H1 (cell line): ENCODE results near the gene AFF2. TPM values are rescaled to one million over a fixed set of nuclear protein-coding genes. Genes with fewer than 3 reads are reported as not detected.

Source experiments
- CTCF ChIA-PET: fragments of 300-600 bp; sonication (Branson Sonifier 250); formaldehyde crosslinking; loops from one replicate; lab custom pipeline; 2021; ENCODE audit not compliant: partially characterized antibody; lab: Charles Lee
- POLR2A ChIA-PET: fragments of 300-600 bp; sonication (Branson Sonifier 250); formaldehyde crosslinking; loops from one replicate; lab custom pipeline; 2021; ENCODE audit warnings: inconsistent platforms; ENCODE audit not compliant: partially characterized antibody; lab: Charles Lee
- DNase-seq, 2 experiments: peaks; one replicate each; pipeline versions ENCODE4 v3.0.0 to v3.0.0-alpha.2; 2010 to 2022; ENCODE audit warnings: low spot score in 2 of 2, low read depth in 1 of 2, mixed read lengths in 1 of 2
- FAIRE-seq: peaks from 2 replicates; lab custom pipeline; 2011; peaks lifted over from hg19 to GRCh38; lab: Jason Lieb, UNC
- H2AFZ ChIP-seq: 2 replicates; pipeline ENCODE4 v1.8.1; 2012; ENCODE audit warnings: low read length, inconsistent platforms
- H2AK5ac ChIP-seq: 2 replicates; pipeline ENCODE4 v1.6.1; 2013; ENCODE audit warnings: low read depth, low read length
- H2BK120ac ChIP-seq: replicated peaks from 2 replicates; pipeline ENCODE3; 2013; ENCODE audit warnings: low read depth, low read length, inconsistent platforms
- H2BK12ac ChIP-seq: 2 replicates; pipeline ENCODE4 v1.6.1; 2013; ENCODE audit warnings: low read depth, low read length
- H2BK15ac ChIP-seq: 2 replicates; pipeline ENCODE4 v1.6.1; 2013; ENCODE audit warnings: low read length
- H2BK20ac ChIP-seq: 2 replicates; pipeline ENCODE4 v1.6.1; 2013; ENCODE audit warnings: low read length
- H2BK5ac ChIP-seq: 2 replicates; pipeline ENCODE4 v1.6.1; 2013; ENCODE audit warnings: low read depth, low read length
- H3K14ac ChIP-seq: 2 replicates; pipeline ENCODE4 v1.6.1; 2013; ENCODE audit warnings: inconsistent platforms; ENCODE audit not compliant: insufficient read length
- H3K18ac ChIP-seq: 2 replicates; pipeline ENCODE4 v1.6.1; 2013; ENCODE audit warnings: low read length; ENCODE audit errors: extremely low read depth
- H3K23ac ChIP-seq: 2 replicates; pipeline ENCODE4 v1.6.1; 2013; ENCODE audit warnings: inconsistent platforms; ENCODE audit not compliant: insufficient read length
- H3K23me2 ChIP-seq: 2 replicates; pipeline ENCODE4 v1.6.1; 2013; ENCODE audit warnings: low read depth, low read length
- H3K27ac ChIP-seq: 2 replicates; pipeline ENCODE4 v1.6.1; 2011; ENCODE audit warnings: low read depth, low read length, inconsistent platforms
- H3K27me3 ChIP-seq, 4 experiments: replicated peaks in 1 of 4; 1 replicate in 1 of 4; 2 replicates in 3 of 4; pipeline versions ENCODE4 v1.6.1 to v1.8.1; 2011 to 2013; ENCODE audit warnings: low read length in 3 of 4, mild to moderate bottlenecking in 3 of 4, inconsistent platforms in 2 of 4, mixed read lengths in 2 of 4, moderate library complexity in 1 of 4; ENCODE audit not compliant: control insufficient read depth in 3 of 4, insufficient read depth in 3 of 4; ENCODE audit errors: extremely low read depth in 1 of 4
- H3K36me3 ChIP-seq, 4 experiments: 2 replicates each; pipeline versions ENCODE4 v1.6.1 to v1.8.1; 2011 to 2013; ENCODE audit warnings: mild to moderate bottlenecking in 4 of 4, low read length in 3 of 4, moderate library complexity in 2 of 4, control low read depth in 1 of 4, inconsistent platforms in 1 of 4; ENCODE audit not compliant: insufficient read depth in 4 of 4, control insufficient read depth in 2 of 4
- H3K4ac ChIP-seq: replicated peaks from 2 replicates; pipeline ENCODE3; 2013; ENCODE audit warnings: low read length, low read depth, mixed read lengths, inconsistent platforms; ENCODE audit not compliant: insufficient read length
- H3K4me1 ChIP-seq, 4 experiments: replicated peaks in 1 of 4; 1 replicate in 1 of 4; 2 replicates in 3 of 4; pipeline versions ENCODE4 v1.6.1 to v1.8.1; 2011 to 2013; ENCODE audit warnings: low read length in 3 of 4, inconsistent platforms in 2 of 4, mixed read lengths in 1 of 4; ENCODE audit not compliant: insufficient read depth in 4 of 4, control insufficient read depth in 3 of 4
- H3K4me2 ChIP-seq, 2 experiments: 2 replicates each; pipeline versions ENCODE4 v1.6.1 to v1.8.1; 2011 to 2013; ENCODE audit warnings: low read depth in 2 of 2, low read length in 2 of 2, control low read depth in 1 of 2, inconsistent platforms in 1 of 2, mild to moderate bottlenecking in 1 of 2; ENCODE audit not compliant: insufficient read depth in 1 of 2
- H3K4me3 ChIP-seq, 4 experiments: fragments of 200-600, 300-600 bp in 1 of 4; sonication (generic), shearing (Covaris generic), sonication (Bioruptor Twin) in 1 of 4; 2 replicates each; pipeline versions ENCODE4 v1.5.1 to v1.8.1; 2011 to 2016; ENCODE audit warnings: low read length in 4 of 4, low read depth in 3 of 4, control low read depth in 2 of 4, inconsistent platforms in 2 of 4, mild to moderate bottlenecking in 2 of 4, mixed read lengths in 1 of 4, moderate library complexity in 1 of 4; ENCODE audit not compliant: insufficient read depth in 2 of 4; ENCODE audit errors: extremely low read depth in 1 of 4
- H3K56ac ChIP-seq: replicated peaks from 2 replicates; pipeline ENCODE3; 2013; ENCODE audit warnings: low read depth, mild to moderate bottlenecking, mixed read lengths, low read length, inconsistent platforms; ENCODE audit not compliant: insufficient read length
- H3K79me1 ChIP-seq: 2 replicates; pipeline ENCODE4 v1.6.1; 2013; ENCODE audit warnings: low read depth, low read length, control low read depth
- H3K79me2 ChIP-seq, 2 experiments: 2 replicates each; pipeline versions ENCODE4 v1.6.1 to v1.8.1; 2012 to 2013; ENCODE audit warnings: low read length in 2 of 2, mild to moderate bottlenecking in 2 of 2, inconsistent platforms in 1 of 2; ENCODE audit not compliant: insufficient read depth in 2 of 2, control insufficient read depth in 1 of 2
- H3K9ac ChIP-seq, 4 experiments: replicated peaks in 1 of 4; 1 replicate in 1 of 4; 2 replicates in 3 of 4; pipeline versions ENCODE4 v1.6.1 to v1.8.1; 2011 to 2013; ENCODE audit warnings: low read depth in 3 of 4, low read length in 3 of 4, control low read depth in 2 of 4, mild to moderate bottlenecking in 2 of 4, moderate library complexity in 2 of 4, inconsistent platforms in 1 of 4; ENCODE audit errors: extremely low read depth in 1 of 4
- H3K9me3 ChIP-seq, 2 experiments: 2 replicates each; pipeline versions ENCODE4 v1.6.1 to v1.8.1; 2012 to 2013; ENCODE audit warnings: mild to moderate bottlenecking in 2 of 2, moderate library complexity in 2 of 2, control low read depth in 1 of 2, inconsistent platforms in 1 of 2, low read depth in 1 of 2, low read length in 1 of 2, mixed read lengths in 1 of 2; ENCODE audit not compliant: insufficient read depth in 2 of 2
- H4K20me1 ChIP-seq, 2 experiments: replicated peaks in 1 of 2; 2 replicates each; pipeline versions ENCODE3 to v1.8.1; 2011 to 2013; ENCODE audit warnings: inconsistent platforms in 2 of 2, low read length in 2 of 2, mild to moderate bottlenecking in 1 of 2; ENCODE audit not compliant: insufficient read depth in 2 of 2, control insufficient read depth in 1 of 2
- H4K5ac ChIP-seq: 2 replicates; pipeline ENCODE4 v1.6.1; 2013; ENCODE audit warnings: low read length, low read depth, mixed read lengths, inconsistent platforms; ENCODE audit not compliant: insufficient read length
- H4K8ac ChIP-seq: 2 replicates; pipeline ENCODE4 v1.8.0; 2013; ENCODE audit warnings: mild to moderate bottlenecking, moderate library complexity, low read length, inconsistent platforms; ENCODE audit not compliant: insufficient read depth; ENCODE audit errors: extremely low read depth
- H4K91ac ChIP-seq: replicated peaks from 2 replicates; pipeline ENCODE3; 2013; ENCODE audit warnings: low read length, mixed read lengths, inconsistent platforms; ENCODE audit not compliant: insufficient read length
- MAFK ChIP-seq: IDR thresholded peaks from 2 replicates; pipeline ENCODE4 v1.6.1; 2012; ENCODE audit warnings: low read depth, mild to moderate bottlenecking, improper control_type of control experiment, low read length
- NANOG ChIP-seq: IDR thresholded peaks from 2 replicates; pipeline ENCODE4 v1.6.1; 2011; ENCODE audit warnings: low read length, low read depth, mild to moderate bottlenecking, inconsistent platforms; ENCODE audit not compliant: insufficient read depth, poor library complexity, severe bottlenecking
- NRF1 ChIP-seq: IDR thresholded peaks from 2 replicates; pipeline ENCODE4 v1.6.1; 2011; ENCODE audit warnings: mild to moderate bottlenecking, low read depth, low read length, improper control_type of control experiment
- WGBS, 2 experiments: shearing (Covaris generic) in 1 of 2; methylation state at CpG; one replicate each; pipeline versions ENCODE4 v1.1.6 to v1.1.7; 2013 to 2015; ENCODE audit warnings: low lambda C conversion rate in 2 of 2, mixed read lengths in 2 of 2, inconsistent platforms in 1 of 2, low coverage in 1 of 2, missing lambda C conversion rate in 1 of 2; ENCODE audit not compliant: insufficient replicate concordance in 2 of 2, insufficient coverage in 1 of 2, insufficient read length in 1 of 2; ENCODE audit errors: extremely low coverage in 1 of 2, missing lambda C conversion rate in 1 of 2; 5-methylcytosine and 5-hydroxymethylcytosine counted together
- polyA plus RNA-seq, 7 experiments: library from polyadenylated mRNA; depleted of rRNA in 3 of 7; stranded (reverse) in 5 of 7; unstranded in 2 of 7; fragments of >200 nt in 5 of 7; fragments of 200-250 nt in 2 of 7; gene quantifications; 1 replicate in 5 of 7; 2 replicates in 1 of 7; 4 replicates in 1 of 7; pipeline versions ENCODE4 v1.2.1 to v1.2.3, GENCODE V29; 2011 to 2013; ENCODE audit warnings: missing spikeins in 2 of 7, mixed read lengths in 2 of 7
- total RNA-seq: library from RNA; stranded (reverse); fragmentation: NEBNext Ultra II Directional; extraction: Animal tissue kit (Norgen Biotek cat#: 25700); gene quantifications from 2 replicates; pipeline ENCODE4 v1.2.1, GENCODE V29; 2021

The AFF2 gene
- total and polyA plus RNA-seq, 2 of the 8 experiments (the other 6 are each of a cell fraction or from before 2014, with no cell fraction given), result 2.0 to 7.3 TPM

DNA sequence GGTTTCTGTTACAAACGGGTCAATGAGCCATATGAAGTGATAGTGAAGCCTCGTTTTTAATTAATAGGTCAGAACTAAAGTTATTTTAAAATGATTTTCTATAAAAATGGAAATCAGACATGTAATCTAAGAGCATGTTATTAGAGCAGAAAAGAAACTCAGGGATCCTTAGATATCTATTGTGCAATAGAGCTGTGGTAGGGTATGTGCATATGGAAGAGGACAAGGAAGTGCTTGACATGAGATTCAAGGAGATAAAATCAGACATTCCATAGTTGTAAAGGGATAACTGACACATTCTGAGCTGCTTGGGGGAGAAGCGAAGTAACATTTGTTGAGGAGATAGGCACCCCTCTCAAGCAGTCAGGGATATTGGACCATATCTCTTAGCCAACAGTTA, 143.0 kb downstream of the AFF2 start:
- Histone ChIP-seq H3K4ac (no peak overlapping the region), H2BK12ac (no peak overlapping the region), H2BK120ac (no peak overlapping the region), H3K79me2 (no peaks in the 10 kb centered on the region), H2AFZ (no peak overlapping the region), H3K23ac (no peak overlapping the region), H3K18ac (no peak overlapping the region), H3K9ac (no peak overlapping the region), H3K4me1 (no peaks in the 10 kb centered on the region), H2BK5ac (no peak overlapping the region), H3K9me3 (no peaks in the 10 kb centered on the region), H3K4me2 (no peak overlapping the region), H4K91ac (no peak overlapping the region), H4K8ac (no peak overlapping the region), H3K27ac (no peak overlapping the region), H2AK5ac (no peak overlapping the region), H4K5ac (no peak overlapping the region), H3K4me3 (no peak overlapping the region), H3K79me1 (no peaks in the 10 kb centered on the region), H3K27me3 (no peaks in the 10 kb centered on the region), H3K36me3 (no peaks in the 10 kb centered on the region), H3K56ac (no peak overlapping the region), H2BK20ac (no peak overlapping the region), H4K20me1 (no peaks in the 10 kb centered on the region), H3K23me2 (no peaks in the 10 kb centered on the region), H3K14ac (no peak overlapping the region), H2BK15ac (no peak overlapping the region)
- no peak for DNase-seq
- WGBS, 2 experiments, result 95% methylated on average over 3 of the region's 3 CpGs; no CpG with 5 or more reads in 1 of the 2 experiments
- CTCF ChIA-PET, result no interaction called here
- no peak for FAIRE-seq
- TF ChIP-seq NANOG (no peak), NRF1 (no peak), MAFK (no peak)
- POLR2A ChIA-PET, result interaction anchor here (1.2 kb wide), 1 partner anchor 14 kb away, joined by 3 read pairs; no protein-coding TSS in a partner anchor
